ENCODE results near the gene SPACA6. TPM values are rescaled to one million over a fixed set of nuclear protein-coding genes. Genes with fewer than 3 reads are reported as not detected.

The SPACA6 gene
- total and polyA plus RNA-seq, 9 of the 15 experiments (the other 6 are each of a cell fraction or from before 2014, with no cell fraction given), result 1.3 to 17.3 (median 6.2) TPM

GRCh38 chr19:51694318-51695085, 1.4 kb downstream of the SPACA6 start:
- H3K9ac ChIP-seq (ENCODE audit: insufficient read depth in 1 of 2, low read depth in 2 of 2, low read length in 2 of 2), result peak overlapping the region in 1 of 2 experiments; percentile 4; a peak in 1 of 4 replicates
- H3K4me2 ChIP-seq (ENCODE audit: insufficient read depth, low read length), result no peak overlapping the region
- CTCF ChIA-PET (ENCODE audit: low intra/inter-chr PET ratio), result no interaction called here
- no peaks in the 10 kb centered on the region for H3K27me3 ChIP-seq (ENCODE audit: control insufficient read depth in 2 of 2, insufficient read depth in 2 of 2, low read length in 2 of 2)
- peaks cover 60% of the 10 kb centered on the region for H3K36me3 ChIP-seq (ENCODE audit: control insufficient read depth, insufficient read depth, low read length)
- ATAC-seq, result no peak
- no peaks in the 10 kb centered on the region for H3K9me1 ChIP-seq (ENCODE audit: control insufficient read depth, insufficient read depth, low read length)
- no TSS peak for BruUV-seq (replicated peaks)
- POLR2A ChIA-PET, result interaction anchor here (1.1 kb wide), 1 partner anchor 105 kb away, joined by 3 read pairs; no protein-coding TSS in a partner anchor
- no peak overlapping the region for H3K27ac ChIP-seq (ENCODE audit: extremely low read depth, low read depth, low read length)
- no peak for DNase-seq (ENCODE audit: extremely low read depth in 1 of 4, low spot score in 3 of 4)
- H3K4me3 ChIP-seq, result no peak overlapping the region
- in situ Hi-C loops (cut with MboI), result no loop called here
- intact Hi-C loops (cut with micrococcal nuclease), result no loop called here
- WGBS (ENCODE audit: insufficient coverage, low coverage, missing lambda C conversion rate), result 91% methylated on average over 7 of the region's 10 CpGs
- no peaks in the 10 kb centered on the region for H4K20me1 ChIP-seq (replicated peaks; ENCODE audit: control insufficient read depth, insufficient read depth, low read length)
- H2AFZ ChIP-seq (ENCODE audit: low read depth, low read length), result no peak overlapping the region
- peaks cover 14 to 44% of the 10 kb centered on the region in 2 experiments for H3K4me1 ChIP-seq (replicated peaks in 1 of 2; ENCODE audit: control insufficient read depth in 2 of 2, insufficient read depth in 2 of 2, low read length in 2 of 2)
- H3K9me3 ChIP-seq (replicated peaks; ENCODE audit: control insufficient read depth, insufficient read depth, low read depth, low read length), result no peaks in the 10 kb centered on the region
- FAIRE-seq, result no peak
- peaks cover 46% of the 10 kb centered on the region for H3K79me2 ChIP-seq (ENCODE audit: control insufficient read depth, insufficient read depth, low read length)
- TF ChIP-seq NFYB (IDR thresholded peaks at IDR 0.05; ENCODE audit: extremely low read depth, insufficient read length), result no peak
- peak in 1 of 2 experiments; percentile 60; a peak in 2 of 4 replicates for TF ChIP-seq KDM1A (IDR thresholded peaks at IDR 0.05)
- no peak for TF ChIP-seq RERE (CRISPR knock-in tag; IDR thresholded peaks at IDR 0.05; ENCODE audit: borderline replicate concordance)
- TF ChIP-seq, protein P1, sequence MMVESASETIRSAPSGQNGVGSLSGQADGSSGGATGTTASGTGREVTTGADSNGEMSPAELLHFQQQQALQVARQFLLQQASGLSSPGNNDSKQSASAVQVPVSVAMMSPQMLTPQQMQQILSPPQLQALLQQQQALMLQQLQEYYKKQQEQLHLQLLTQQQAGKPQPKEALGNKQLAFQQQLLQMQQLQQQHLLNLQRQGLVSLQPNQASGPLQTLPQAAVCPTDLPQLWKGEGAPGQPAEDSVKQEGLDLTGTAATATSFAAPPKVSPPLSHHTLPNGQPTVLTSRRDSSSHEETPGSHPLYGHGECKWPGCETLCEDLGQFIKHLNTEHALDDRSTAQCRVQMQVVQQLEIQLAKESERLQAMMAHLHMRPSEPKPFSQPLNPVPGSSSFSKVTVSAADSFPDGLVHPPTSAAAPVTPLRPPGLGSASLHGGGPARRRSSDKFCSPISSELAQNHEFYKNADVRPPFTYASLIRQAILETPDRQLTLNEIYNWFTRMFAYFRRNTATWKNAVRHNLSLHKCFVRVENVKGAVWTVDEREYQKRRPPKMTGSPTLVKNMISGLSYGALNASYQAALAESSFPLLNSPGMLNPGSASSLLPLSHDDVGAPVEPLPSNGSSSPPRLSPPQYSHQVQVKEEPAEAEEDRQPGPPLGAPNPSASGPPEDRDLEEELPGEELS (CRISPR knock-in tag; IDR thresholded peaks at IDR 0.05; ENCODE audit: borderline replicate concordance), result no peak
- TF ChIP-seq BCOR (IDR thresholded peaks at IDR 0.05), result peak; percentile 84
- no peak for TF ChIP-seq FOXK2 (conservative IDR thresholded peaks at IDR 0.05 in 1 of 2, IDR thresholded peaks at IDR 0.05 in 1 of 2; ENCODE audit: low read depth in 2 of 2)
- no peak for TF ChIP-seq CHD1 (IDR thresholded peaks at IDR 0.05; ENCODE audit: low read length)
- TF ChIP-seq TEAD1 (CRISPR knock-in tag; IDR thresholded peaks at IDR 0.05), result no peak
- no peak for TF ChIP-seq TAF9B (IDR thresholded peaks at IDR 0.05; ENCODE audit: partially characterized antibody)
- no peak for TF ChIP-seq RBM17 (IDR thresholded peaks at IDR 0.05; ENCODE audit: borderline replicate concordance, low read depth, low read length)
- no peak for TF ChIP-seq HMGN3 (IDR thresholded peaks at IDR 0.05; ENCODE audit: borderline replicate concordance, extremely low read depth, insufficient read length, low read depth, low read length)
- no peak for TF ChIP-seq PHF21A (IDR thresholded peaks at IDR 0.05; ENCODE audit: borderline replicate concordance, low read depth)
- no peak for TF ChIP-seq ZNF589 (CRISPR knock-in tag; IDR thresholded peaks at IDR 0.05; ENCODE audit: low read depth)
- no peak for TF ChIP-seq DNMT1 (IDR thresholded peaks at IDR 0.05)
- TF ChIP-seq MTA2 (IDR thresholded peaks at IDR 0.05; ENCODE audit: low read depth), result no peak
